Stimulated activated CD4-positive, alpha-beta T cell treated with anti-CD3 and anti-CD28 coated beads, TNF-alpha, amount 100 ng/mL, for 24 hours (primary cell): ENCODE results near the gene MIA2.
"Not testable (repeated sequence)": the region's sequence is repeated elsewhere in the genome, so short reads cannot be mapped to it uniquely, and the experiment has no call there.

Source experiments
- DNase-seq, 3 experiments: peaks; one replicate each; pipeline ENCODE4 v3.0.0-alpha.2; 2020; ENCODE audit warnings: low read depth in 3 of 3

Gene MIA2

DNA sequence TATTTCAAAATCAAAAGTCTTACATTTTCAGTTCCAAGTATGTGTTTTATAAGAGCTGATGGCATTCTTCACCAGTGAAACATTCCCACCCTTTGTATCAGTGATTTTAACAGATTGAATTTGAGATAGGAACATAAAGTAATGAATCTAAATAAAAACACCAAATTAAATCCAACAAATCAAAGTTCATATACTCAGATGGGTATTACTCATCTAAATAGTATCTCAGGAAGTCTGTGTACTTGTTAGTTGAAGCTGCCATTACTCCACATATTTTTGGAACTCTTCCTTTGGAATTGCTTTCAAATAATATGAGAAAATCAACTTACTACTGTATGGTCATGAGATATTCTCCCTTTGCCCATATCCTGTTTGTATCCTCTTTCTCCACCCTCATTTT is 89.1 kb downstream of the MIA2 start:
- DNase-seq = no peak

DNA sequence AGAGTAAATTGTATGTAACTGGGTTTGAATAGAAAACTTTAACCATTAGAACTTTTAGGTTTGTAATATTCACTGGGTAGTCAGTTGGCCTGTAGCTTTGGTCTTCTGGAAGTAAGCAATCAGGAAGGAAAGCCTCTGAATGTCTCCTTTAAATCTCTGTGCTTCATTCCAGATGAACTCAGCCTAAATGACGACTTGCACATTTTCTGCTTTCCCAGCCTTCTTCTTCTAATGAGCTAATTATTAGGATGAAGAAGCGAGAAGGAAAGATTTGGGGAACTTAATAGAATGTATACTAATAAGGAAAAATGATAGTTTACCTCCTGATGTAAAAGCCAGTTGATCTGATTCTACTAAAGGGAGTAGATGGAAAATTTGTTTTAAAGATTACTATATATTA is 90.4 kb downstream of the MIA2 start:
- DNase-seq = no peak

DNA sequence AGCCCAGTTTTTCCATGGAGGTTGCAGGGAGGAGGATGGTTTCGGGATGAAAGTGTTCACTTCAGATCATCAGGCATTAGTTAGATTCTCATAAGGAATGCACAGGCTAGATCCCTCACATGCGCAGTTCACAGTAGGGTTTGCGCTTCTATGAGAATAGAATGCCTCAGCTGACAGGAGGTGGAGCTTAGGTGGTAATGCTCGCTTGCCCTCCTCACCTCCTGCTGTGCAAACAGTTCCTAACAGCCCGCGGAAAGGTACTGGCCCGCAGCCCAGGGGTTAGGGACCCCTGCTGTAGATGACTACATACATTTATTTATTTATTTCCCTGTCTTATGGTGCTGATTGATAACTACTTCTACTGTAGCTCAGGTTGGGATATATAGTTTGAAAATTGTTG is 105.3 kb downstream of the MIA2 start:
- no peak for DNase-seq

- not testable (repeated sequence) for DNase-seq
Measured at GRCh38 chr14:39341126-39341525, 107.4 kb downstream of the MIA2 start.

DNA sequence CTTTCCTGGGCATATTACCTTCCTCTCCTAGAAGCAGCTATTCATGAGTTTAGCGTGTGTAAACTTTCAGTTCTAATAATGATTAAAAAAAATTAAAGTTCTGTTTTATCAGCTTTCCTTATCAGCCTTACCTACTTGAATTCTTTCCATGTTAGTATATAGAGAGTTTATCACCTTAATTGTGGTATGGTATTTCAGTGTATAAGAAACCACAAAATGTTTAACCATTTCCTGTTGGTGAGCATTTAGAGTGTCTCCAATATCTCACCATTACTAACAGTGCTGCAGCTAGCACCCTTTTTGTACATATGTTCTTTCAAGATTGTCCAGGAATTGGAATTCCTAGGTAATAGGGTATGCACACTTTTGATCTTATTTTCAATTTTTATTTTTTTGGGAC is 109.1 kb downstream of the MIA2 start:
- DNase-seq = no peak

GRCh38 chr14:39343614-39344013 is 109.9 kb downstream of the MIA2 start:
- DNase-seq = no peak

DNA sequence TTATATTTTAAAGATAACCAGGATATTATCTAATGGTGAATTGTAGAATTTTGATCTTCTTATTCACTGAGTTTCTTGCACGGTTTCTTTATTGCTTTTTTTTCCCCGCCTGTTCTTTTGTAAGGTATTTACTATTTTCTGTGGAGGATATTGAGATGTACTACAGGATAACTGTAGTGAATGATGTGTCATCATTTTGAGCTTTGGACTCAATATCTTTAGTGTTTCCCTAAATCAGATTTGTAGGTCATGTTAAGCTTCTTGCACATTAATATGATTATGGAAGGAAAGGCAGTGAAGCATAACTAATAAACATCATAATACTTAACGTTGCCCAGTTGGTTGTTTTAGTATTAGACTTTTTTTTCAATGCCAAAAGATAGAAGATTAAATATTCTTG is 117.2 kb downstream of the MIA2 start:
- no peak for DNase-seq

DNA sequence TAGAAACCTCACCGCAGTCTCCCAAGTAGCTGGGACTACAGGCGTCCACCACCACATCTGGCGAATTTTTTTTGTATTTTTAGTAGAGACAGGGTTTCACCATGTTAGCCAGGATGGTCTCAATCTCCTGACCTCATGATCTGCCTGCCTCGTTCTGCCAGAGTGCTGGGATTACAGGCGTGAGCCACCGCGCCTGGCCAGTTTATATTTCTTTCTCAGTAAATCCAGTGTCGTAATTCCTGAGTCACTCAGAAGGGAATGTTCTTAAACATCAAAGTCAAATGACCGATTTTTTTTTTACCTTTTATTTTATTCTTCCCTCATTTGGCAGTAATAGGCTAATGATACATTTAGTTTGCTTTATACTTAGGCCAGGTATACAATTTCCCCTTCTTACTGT is 118.0 kb downstream of the MIA2 start:
- DNase-seq = no peak

DNA sequence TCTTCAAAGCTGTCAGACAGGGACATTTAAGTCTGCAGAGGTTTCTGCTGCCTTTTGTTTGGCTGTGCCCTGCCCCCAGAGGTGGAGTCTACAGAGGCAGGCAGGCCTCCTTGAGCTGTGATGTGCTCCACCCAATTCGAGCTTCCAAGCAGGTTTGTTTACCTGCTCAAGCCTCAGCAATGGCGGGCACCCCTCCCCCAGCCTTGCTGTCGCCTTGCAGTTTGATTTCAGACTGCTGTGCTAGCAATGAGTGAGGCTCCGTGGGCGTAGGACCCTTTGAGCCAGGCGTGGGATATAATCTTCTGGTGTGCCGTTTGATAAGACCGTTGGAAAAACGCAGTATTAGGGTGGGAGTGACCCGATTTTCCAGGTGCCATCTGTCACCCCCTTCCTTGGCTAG is 125.4 kb downstream of the MIA2 start:
- DNase-seq = not testable (repeated sequence)

DNA sequence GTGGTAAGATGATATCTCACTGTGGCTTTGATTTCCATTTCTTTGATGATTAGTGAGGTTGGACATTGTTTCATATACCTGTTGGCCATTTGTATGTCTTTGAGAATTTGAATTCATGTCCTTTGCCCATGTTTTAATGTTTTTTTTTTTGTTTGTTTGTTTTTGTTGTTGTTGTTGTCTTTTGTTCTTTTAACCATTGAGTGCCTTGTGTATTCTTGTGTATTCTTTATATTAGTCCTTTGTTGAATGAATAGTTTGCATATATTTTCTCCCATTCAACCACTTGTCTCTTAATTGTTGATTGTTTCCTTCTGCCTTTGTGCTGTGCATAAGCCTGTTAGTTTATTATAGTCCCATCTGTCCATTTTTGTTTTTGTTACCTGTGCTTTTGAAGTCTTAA is 126.6 kb downstream of the MIA2 start:
- DNase-seq = no peak

DNA sequence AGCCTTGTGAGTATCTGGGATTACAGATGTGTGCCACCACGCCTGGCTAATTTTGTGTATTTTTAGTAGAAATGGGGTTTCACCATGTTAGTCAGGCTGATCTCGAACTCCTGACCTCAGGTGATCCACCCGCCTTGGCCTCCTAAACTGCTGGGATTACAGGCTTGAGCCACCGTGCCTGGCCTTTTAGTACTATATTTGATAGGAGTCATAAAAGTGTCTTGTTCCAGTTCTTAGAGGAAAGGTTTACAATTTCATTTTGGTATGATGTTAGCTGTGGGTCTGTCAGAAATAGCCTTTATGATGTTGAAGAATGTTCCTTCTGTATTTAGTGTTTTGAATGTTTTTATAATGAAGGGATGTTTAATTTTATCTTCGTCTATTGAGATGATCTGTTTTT is 127.8 kb downstream of the MIA2 start:
- DNase-seq = not testable (repeated sequence)

GRCh38 chr14:39364509-39364908 is 130.8 kb downstream of the MIA2 start:
- no peak for DNase-seq

GRCh38 chr14:39365354-39365753 is 131.6 kb downstream of the MIA2 start:
- DNase-seq = no peak

DNA sequence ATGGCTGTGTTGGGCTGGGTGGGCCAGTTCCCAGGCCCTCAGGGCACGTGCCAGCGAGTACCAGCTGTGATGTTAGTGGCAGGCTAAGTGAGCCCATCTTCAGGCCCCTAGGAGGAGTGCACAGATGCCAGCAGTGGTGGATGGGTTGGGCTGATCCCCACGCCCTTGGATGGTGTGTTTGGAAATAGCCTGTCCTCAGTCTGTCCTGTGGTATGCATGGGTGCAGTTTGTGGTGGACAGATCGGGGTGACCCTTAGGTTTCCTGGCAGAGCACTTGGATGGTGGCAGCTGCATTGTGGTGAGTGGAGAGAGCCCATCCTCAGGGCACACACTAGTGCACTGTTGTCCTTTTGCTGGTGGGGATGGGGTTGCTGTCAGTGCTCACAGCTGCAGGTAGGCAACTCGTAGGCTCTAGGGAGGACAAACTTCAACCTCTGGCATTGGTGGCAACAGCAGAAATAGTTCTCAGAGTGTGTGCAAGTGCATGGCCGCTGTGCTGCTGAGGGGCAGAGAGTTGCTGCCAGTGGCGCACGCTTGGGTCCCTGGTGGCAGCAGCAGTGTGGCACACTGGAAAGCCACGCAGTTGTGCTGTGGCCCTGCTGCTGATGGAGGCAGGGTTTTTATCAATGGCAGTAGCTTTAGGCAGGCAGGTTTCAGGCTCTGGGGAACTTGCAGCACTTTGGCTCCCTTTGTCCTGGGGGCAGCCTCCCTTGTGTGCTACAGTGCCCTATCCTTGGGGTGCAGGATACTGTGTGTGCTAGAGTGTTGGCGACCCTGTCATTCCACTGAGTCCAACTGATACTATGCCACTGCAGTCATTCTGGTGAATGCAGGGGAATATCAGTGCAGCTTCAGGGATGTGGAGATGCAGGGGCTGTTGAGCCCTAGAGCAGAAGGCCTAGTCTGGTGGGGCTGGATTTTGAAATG is 133.0 kb downstream of the MIA2 start:
- DNase-seq = no peak

- no peak for DNase-seq
Measured at GRCh38 chr14:39367387-39367751, 133.7 kb downstream of the MIA2 start.

DNA sequence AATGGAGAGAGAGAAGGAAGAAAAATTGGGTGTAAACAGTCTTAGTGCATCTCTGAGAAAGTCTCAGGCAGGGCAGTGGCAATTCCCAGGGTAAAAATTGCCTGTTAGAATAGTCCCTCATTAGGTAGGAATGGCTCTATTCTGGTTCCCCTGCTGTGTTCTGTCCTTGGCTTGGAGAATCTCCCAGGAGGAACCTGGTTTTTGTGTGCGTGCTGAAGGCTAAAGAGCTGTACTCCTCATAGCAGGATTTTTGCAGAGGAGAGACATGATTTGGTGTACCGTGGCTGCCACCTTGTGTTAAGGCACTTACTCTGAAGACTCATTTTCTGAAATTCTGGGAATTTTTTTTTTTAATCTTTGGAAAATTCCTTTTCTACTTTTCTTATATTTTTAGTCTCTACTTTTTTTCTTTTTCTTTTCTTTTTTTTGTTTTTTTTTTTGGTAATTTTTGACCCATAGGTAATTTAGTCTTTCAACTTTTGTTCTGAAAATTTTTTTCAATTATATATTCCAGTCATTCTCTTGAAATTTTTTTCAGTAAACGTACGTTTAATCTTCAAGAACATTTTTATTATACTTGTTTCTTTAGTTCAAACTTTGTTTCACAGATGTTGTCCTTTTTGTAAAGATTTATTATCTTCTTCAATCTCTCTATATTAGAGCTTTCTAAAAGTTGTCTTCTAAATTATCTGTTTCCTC is 134.7 kb downstream of the MIA2 start:
- DNase-seq = peak in 2 of 3 experiments; percentile 11

- no peak for DNase-seq
Measured at GRCh38 chr14:39369029-39369428, 135.3 kb downstream of the MIA2 start.

DNA sequence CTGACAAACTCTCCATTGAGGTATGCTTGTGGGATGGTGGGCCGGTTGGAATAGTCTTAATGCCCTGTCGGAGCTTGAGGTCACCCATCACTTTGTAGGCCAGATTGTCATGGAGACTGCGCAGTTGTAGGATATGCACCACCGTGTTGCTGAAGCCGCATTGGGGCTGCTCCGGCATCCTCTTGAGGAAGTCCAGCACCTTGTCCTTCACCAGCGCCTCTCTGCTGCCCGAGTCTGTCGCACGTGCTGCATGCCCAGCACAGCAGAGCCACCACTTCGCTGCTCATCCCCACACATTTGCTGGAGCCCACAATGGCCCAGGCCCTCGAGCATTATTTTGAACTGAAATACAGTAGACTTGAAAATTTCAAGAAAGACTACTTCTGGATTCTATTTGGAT is 136.7 kb downstream of the MIA2 start:
- DNase-seq = no peak

GRCh38 chr14:39372656-39373055 is 138.9 kb downstream of the MIA2 start:
- no peak for DNase-seq

GRCh38 chr14:39374851-39375250 is 141.1 kb downstream of the MIA2 start:
- no peak for DNase-seq

- no peak for DNase-seq
Measured at GRCh38 chr14:39376667-39377403, 143.1 kb downstream of the MIA2 start.

DNA sequence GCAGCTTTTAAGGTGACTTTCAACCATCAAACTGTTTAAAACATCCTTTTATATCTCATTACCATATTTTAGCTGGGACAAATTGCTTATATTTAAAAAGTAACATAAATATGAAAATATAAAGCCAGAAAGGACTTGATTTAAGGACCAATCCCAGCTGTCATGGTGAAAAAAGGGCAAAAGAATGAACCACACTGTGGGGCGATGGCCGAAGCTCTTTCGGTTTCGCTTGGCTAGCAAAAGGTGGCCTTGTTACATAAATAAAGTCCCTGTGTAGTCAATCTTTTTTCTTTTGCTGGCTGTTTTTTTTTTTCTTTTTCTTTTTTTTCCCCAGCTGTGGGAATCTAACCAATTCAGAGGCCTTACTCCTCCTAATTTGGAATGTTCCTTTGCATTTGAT is 147.7 kb downstream of the MIA2 start:
- DNase-seq = no peak

DNA sequence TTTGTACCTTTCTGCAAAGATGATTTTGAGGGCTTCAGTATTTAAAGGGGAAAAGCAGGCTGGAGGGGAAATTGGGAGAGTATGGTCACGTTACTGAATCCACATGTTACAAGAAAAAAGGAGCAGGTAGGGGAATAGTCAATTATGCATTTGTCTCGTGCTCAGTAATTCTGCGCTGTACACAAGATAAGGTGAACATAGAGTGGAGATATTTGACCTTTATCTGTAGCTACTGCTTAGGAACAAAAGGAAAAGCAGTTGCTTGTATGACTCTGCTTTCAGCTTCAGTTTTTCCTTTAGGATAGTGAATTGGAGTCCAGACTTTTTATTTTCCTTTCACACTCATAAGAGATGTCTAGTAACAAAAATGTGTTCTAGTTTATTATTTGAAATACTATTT is 148.7 kb downstream of the MIA2 start:
- no peak for DNase-seq
